22Rv1 (cell line): ENCODE measurements around the gene MPI.

ENCODE experiments used
- ZFX ChIP-seq: fragments of 450-650 bp; IDR thresholded peaks from 2 replicates; pipeline ENCODE4 v1.6.1; 2017; ENCODE audit warnings: antibody characterized with exemption, borderline replicate concordance
- TF ChIP-seq, protein P1 (sequence below): fragments of 450-650 bp; IDR thresholded peaks from 2 replicates; pipeline ENCODE4 v1.5.1; 2017; ENCODE audit warnings: mild to moderate bottlenecking

DNA sequence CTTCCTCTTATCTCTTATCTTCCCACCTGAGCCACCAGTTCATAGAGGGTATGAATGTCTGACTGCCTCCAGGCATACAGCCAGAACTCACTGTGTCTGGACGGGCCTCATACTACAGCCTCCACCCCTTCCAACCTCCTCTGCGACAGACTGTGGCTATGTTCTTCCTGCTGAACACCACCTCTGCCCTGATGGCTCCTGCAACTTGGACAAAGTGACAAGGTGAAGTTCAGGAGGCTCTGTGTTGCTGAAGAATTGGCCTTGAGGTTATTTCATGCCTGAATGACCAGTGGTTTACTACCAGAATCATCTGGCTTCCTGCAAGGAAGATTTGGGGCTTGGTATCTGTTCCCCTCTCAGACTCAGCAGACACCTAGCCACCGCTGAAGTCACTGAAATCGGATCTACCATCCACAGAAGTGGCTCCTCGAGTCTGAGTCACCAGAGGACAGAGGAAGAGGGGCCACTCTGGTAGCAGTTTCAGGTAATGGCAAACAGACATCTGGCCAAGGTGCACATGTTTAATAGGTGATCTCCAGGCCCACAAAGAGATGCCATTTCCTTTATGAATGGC is 32.7 kb upstream of the MPI start:
- TF ChIP-seq, protein P1, sequence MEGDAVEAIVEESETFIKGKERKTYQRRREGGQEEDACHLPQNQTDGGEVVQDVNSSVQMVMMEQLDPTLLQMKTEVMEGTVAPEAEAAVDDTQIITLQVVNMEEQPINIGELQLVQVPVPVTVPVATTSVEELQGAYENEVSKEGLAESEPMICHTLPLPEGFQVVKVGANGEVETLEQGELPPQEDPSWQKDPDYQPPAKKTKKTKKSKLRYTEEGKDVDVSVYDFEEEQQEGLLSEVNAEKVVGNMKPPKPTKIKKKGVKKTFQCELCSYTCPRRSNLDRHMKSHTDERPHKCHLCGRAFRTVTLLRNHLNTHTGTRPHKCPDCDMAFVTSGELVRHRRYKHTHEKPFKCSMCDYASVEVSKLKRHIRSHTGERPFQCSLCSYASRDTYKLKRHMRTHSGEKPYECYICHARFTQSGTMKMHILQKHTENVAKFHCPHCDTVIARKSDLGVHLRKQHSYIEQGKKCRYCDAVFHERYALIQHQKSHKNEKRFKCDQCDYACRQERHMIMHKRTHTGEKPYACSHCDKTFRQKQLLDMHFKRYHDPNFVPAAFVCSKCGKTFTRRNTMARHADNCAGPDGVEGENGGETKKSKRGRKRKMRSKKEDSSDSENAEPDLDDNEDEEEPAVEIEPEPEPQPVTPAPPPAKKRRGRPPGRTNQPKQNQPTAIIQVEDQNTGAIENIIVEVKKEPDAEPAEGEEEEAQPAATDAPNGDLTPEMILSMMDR, result no peak
- TF ChIP-seq ZFX, result no peak
